Fibroblast of mammary gland (primary cell): Measurements from ENCODE around the gene DCST2.

Experiments
- DNase-seq: peaks from one replicate; pipeline ENCODE4 v3.0.0-alpha.2; 2010; ENCODE audit warnings: low read depth
- H3K4me3 ChIP-seq: 2 replicates; pipeline ENCODE4 v1.5.1; 2011; ENCODE audit warnings: low read depth, mild to moderate bottlenecking, low read length, moderate library complexity; ENCODE audit not compliant: control insufficient read depth
- CTCF ChIP-seq: conservative IDR thresholded peaks from 2 replicates; pipeline ENCODE4 v1.5.1; 2011; ENCODE audit warnings: low read depth, low read length, inconsistent platforms; ENCODE audit not compliant: control insufficient read depth, insufficient read depth

The DCST2 gene

GRCh38 chr1:155001675-155002463 is 31.7 kb downstream of the DCST2 start:
- DNase-seq, result peak; percentile 98
- peak; percentile 39 for TF ChIP-seq CTCF

GRCh38 chr1:155001425-155001674 is 32.2 kb downstream of the DCST2 start:
- H3K4me3 ChIP-seq, result peak overlapping the region; percentile 89
- no peak for TF ChIP-seq CTCF
- no peak for DNase-seq

More at GRCh38 chr1:155001675-155002463, 31.7 kb downstream of the DCST2 start:
- H3K4me3 ChIP-seq, result peak overlapping the region; percentile 89

- no peak for TF ChIP-seq CTCF
- peak; percentile 76 for DNase-seq
- H3K4me3 ChIP-seq, result peak overlapping the region; percentile 89
These were observed 32.7 kb downstream of the DCST2 start for GRCh38 chr1:155000726-155001424.

- DNase-seq, result no peak
- TF ChIP-seq CTCF, result no peak
- peak overlapping the region; percentile 89 for H3K4me3 ChIP-seq
These were observed 33.2 kb downstream of the DCST2 start for GRCh38 chr1:155000411-155000725.

- TF ChIP-seq CTCF, result no peak
- no peak for DNase-seq
- peak overlapping the region; percentile 89 for H3K4me3 ChIP-seq
These were observed 33.8 kb downstream of the DCST2 start for GRCh38 chr1:154999571-155000410.

- peak; percentile 93 for TF ChIP-seq CTCF
- peak; percentile 76 for DNase-seq
- peak overlapping the region; percentile 31 for H3K4me3 ChIP-seq
These were observed 34.6 kb downstream of the DCST2 start for GRCh38 chr1:154998818-154999570.
